NCI-H2107 treated with DMSO at 0.1 percent for 48 hours (cell line): ENCODE results near the gene KBTBD13.

Experiments
- DNase-seq: peaks from one replicate; lab custom pipeline; 2025; ENCODE audit not compliant: unreplicated experiment; lab: John Stamatoyannopoulos, UW

The KBTBD13 gene

DNA sequence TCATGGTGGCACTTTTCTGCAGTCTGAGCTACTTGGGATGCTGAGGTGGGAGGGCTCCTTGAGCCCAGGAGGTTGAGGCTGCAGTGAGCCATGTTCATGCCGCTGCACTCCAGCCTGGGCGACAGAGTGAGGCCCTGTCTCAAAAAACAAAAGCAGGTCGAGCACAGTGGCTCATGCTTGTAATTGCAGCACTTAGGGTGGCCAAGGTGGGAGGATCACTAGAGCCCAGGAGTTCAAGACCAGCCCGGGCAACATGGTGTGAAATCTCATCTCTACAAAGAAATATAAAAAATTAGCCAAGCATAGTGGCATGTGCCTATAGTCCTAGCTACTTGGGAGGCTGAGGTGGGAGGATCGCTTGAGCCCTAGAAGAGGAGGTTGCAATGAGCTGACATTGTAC lies 28.5 kb downstream of the KBTBD13 start:
- no peak for DNase-seq

DNA sequence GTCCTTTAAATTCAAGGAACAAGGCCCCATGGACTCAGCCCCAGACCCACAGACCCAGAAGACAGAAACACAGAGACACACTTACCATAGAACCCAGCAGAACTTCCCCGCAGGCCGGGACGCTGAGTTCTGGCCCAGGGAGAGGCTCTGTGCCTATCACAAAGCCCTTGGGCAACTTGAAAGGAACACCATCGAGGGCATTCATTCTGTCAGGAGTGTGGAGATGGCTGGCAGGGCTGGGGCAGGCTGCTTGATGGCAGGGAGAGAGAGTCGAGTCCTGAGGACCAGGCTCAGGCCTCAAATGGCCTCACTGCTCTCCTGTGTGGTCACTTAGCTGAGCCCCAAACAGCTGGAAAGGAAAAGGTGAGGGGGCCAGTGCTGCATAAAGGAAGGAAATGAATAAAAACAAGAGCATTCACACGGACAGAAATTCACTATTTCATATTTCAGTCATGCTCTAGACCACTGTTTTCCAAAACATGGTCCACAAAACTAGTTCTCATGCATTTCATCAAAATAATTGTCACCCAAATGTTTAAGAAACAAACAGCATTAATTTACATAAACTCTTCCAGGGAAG lies 29.6 kb downstream of the KBTBD13 start:
- no peak for DNase-seq

DNA sequence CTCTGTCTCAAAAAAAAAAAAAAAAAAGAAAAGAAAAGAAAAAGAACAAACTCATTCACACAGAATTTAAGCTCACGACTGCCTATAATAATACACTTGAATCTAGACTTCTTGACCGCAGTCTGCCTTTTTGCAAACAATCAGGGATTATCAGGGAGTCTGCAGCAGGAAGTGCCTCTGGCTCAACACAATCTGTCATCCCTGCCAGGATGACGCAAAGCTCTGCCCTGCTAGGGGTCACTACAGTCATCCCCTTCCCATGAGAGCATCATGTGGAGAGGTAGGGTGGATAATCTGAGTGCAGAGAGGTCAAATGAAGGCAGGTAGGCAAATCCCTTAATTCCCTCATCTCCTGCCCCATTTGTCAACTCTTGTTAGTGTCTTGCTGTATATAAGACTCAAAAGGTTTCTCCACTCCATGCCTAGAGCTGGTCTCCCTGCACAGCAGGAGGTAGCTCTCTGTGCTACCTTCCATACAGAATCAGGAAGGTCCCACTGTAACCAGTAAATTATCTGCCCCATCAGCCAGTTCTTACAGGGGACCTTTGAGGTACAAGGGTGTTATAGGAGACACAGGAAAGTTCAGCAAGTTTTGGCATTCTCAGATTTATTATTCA lies 34.2 kb downstream of the KBTBD13 start:
- no peak for DNase-seq

DNA sequence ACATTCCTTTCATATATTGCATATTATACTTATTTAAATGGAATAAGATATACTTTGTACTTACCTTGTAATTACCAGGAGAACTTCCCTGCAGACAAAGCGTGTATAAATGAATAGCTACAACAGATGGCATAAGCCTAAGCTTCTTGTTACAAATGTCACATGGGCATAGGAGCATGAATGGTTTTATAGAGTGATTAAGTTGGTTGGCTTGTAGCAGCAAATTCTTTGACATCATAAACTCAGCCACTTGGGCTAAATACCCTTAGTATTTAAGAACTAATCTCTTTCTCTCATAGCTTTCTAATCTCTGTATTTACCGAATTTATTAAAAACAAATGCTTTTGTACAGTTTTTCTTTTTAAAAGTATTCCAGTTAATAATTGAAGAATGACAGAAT lies 38.5 kb downstream of the KBTBD13 start, which contains the start of gene UBAP1L:
Gene UBAP1L, minus strand, starts transcription at position 115 of the 400 bp plus-strand sequence. CDS start 8,985 bp downstream, outside the sequence.
- DNase-seq, result no peak

DNA sequence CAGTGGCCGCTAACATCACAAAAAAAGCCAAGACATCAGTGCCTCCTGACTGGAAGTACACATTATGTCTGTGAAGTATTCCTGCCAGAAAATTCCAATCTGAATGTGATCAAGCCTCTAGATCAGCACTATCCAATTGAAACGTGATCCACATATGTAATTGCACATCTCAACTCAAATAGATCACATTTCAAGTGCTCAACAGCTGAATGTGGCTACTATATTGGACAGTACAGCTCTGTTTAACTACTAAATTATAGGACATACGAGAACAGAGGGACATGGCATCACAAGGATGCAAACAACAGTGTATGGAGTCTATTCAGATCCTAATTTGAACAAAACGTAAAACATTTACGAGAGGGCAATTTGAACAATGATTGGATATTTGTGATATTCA lies 39.0 kb downstream of the KBTBD13 start:
- DNase-seq, result peak; percentile 61
